Uterus (tissue), 4 donors: ENCODE measurements around the gene HSPBAP1. TPM values are rescaled to one million over a fixed set of nuclear protein-coding genes. Genes with fewer than 3 reads are reported as not detected.

Source experiments
- DNase-seq, 2 donors: peaks; one replicate each; pipeline ENCODE4 v3.0.0-alpha.2; 2019 to 2020
- H3K27ac ChIP-seq, 2 donors: fragments of 200-600 bp; sonication (generic); 1 replicate in 1 of 2; 2 replicates in 1 of 2; pipeline ENCODE4 v1.5.1; 2016 to 2018
- H3K27me3 ChIP-seq, 2 donors: fragments of 200-600 bp; sonication (generic); one replicate each; pipeline ENCODE4 v1.5.1; 2018 to 2019; ENCODE audit warnings: control low read depth in 1 of 2
- H3K36me3 ChIP-seq, 2 donors: fragments of 200-600 bp; sonication (generic); one replicate each; pipeline ENCODE4 v1.5.1; 2019; ENCODE audit warnings: control low read depth in 1 of 2
- H3K4me1 ChIP-seq, 2 donors: fragments of 200-600 bp; sonication (generic); one replicate each; pipeline ENCODE4 v1.5.1; 2018 to 2019; ENCODE audit warnings: control low read depth in 1 of 2
- H3K4me3 ChIP-seq, 2 donors: fragments of 200-600 bp; sonication (generic); 1 replicate in 1 of 2; 2 replicates in 1 of 2; pipeline ENCODE4 v1.5.1; 2018 to 2019; ENCODE audit warnings: mild to moderate bottlenecking in 1 of 2
- H3K9me3 ChIP-seq, 2 donors: fragments of 200-600 bp; sonication (generic); one replicate each; pipeline ENCODE4 v1.5.1; 2019; ENCODE audit warnings: control low read depth in 1 of 2
- POLR2A ChIP-seq, 2 donors: fragments of 450-650 bp; IDR thresholded peaks; one replicate each; pipeline ENCODE4 v1.6.1; 2016; ENCODE audit warnings: antibody characterized with exemption in 2 of 2, mild to moderate bottlenecking in 1 of 2, moderate library complexity in 1 of 2
- intact Hi-C: fragments of 100-400 bp; cut with DNase I; formaldehyde crosslinking; loops from one replicate; pipeline ENCODE4 v1.15.1; 2023; ENCODE audit warnings: low total_unique reads
- total RNA-seq, 4 donors: library from RNA; depleted of rRNA in 3 of 4; stranded (reverse); fragments of >200 nt in 3 of 4; gene quantifications; one replicate each; pipeline versions ENCODE4 v1.1.0 to v1.2.4, GENCODE V29; 2014 to 2023
- TF ChIP-seq, protein P1 (sequence below), 4 experiments: fragments of 200-600 bp in 2 of 4; fragments of 450-650 bp in 2 of 4; sonication (generic) in 2 of 4; IDR thresholded peaks; one replicate each; pipeline ENCODE4 v1.5.1; 2016 to 2019; ENCODE audit warnings: antibody characterized with exemption in 4 of 4, mild to moderate bottlenecking in 2 of 4, moderate library complexity in 1 of 4
- donor health status: DM: yes; HTN: yes; CAD: no.

HSPBAP1 gene
- total RNA-seq, 4 donors from 2014 or later, result 3.1 to 25.9 (median 11.7) TPM

DNA sequence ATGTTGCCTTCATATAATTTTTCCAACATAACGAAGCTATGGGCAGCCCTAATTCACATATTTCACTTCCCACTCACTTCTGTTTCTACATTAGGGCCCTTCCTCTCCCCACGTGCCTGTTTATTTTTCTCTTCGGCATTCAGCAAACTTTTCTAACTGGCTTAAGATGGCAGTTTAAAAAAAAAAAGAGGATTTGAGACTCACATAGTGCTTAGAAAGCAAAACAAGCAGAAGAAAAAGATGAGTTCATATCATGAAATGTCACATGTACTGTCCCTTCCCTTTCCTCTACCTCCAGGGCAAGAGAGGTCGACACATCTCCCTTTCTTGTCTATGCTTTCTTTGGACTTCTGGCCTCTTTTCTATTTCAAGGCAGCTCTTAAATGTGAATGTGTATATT, 31.8 kb upstream of the HSPBAP1 start:
- Histone ChIP-seq H3K27ac (peak overlapping the region in 1 of 2 donors; percentile 53), H3K36me3 (no peaks in the 10 kb centered on the region)
- TF ChIP-seq, protein P1, sequence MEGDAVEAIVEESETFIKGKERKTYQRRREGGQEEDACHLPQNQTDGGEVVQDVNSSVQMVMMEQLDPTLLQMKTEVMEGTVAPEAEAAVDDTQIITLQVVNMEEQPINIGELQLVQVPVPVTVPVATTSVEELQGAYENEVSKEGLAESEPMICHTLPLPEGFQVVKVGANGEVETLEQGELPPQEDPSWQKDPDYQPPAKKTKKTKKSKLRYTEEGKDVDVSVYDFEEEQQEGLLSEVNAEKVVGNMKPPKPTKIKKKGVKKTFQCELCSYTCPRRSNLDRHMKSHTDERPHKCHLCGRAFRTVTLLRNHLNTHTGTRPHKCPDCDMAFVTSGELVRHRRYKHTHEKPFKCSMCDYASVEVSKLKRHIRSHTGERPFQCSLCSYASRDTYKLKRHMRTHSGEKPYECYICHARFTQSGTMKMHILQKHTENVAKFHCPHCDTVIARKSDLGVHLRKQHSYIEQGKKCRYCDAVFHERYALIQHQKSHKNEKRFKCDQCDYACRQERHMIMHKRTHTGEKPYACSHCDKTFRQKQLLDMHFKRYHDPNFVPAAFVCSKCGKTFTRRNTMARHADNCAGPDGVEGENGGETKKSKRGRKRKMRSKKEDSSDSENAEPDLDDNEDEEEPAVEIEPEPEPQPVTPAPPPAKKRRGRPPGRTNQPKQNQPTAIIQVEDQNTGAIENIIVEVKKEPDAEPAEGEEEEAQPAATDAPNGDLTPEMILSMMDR (IDR thresholded peaks at IDR 0.05), result no peak
- TF ChIP-seq POLR2A (IDR thresholded peaks at IDR 0.05), result no peak

GRCh38 chr3:122824465-122825381, 31.1 kb upstream of the HSPBAP1 start:
- intact Hi-C loops, result no loop called here
- no peak for DNase-seq
- H3K4me1 ChIP-seq, result no peaks in the 10 kb centered on the region
- no peaks in the 10 kb centered on the region for H3K36me3 ChIP-seq
- TF ChIP-seq, protein P1 (IDR thresholded peaks at IDR 0.05), result no peak
- TF ChIP-seq POLR2A (IDR thresholded peaks at IDR 0.05), result no peak
- no peaks in the 10 kb centered on the region for H3K27me3 ChIP-seq
- no peaks in the 10 kb centered on the region for H3K9me3 ChIP-seq
- H3K27ac ChIP-seq, result peak overlapping the region; percentile 20 to 53
- H3K4me3 ChIP-seq, result no peak overlapping the region

More for the DNA sequence above, 31.8 kb upstream of the HSPBAP1 start:
- H3K4me1 ChIP-seq, result no peaks in the 10 kb centered on the region
- H3K9me3 ChIP-seq, result no peaks in the 10 kb centered on the region
- no peak for DNase-seq
- intact Hi-C loops, result no loop called here
- H3K27me3 ChIP-seq, result no peaks in the 10 kb centered on the region
- no peak overlapping the region for H3K4me3 ChIP-seq

DNA sequence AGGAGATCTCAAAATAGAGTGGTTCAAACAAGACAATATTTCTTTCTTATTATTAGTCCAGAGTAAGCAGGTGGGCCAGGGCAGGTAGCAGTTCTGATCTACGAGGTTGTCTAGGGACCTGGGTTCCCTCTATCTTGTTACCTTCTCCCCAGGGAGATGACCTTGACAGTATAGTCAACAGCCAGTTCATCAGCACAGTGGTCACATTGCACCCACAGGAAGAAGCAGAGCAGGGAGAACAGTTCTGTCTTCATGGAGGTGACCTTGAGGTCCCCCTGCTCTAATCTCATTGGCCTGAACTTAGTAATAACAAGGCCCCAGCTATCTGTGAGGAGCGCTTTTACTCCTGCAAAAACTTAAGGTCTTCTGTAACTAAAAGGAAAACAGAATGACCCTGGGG, 23.0 kb upstream of the HSPBAP1 start:
- DNase-seq, result no peak
- Histone ChIP-seq H3K27me3 (no peaks in the 10 kb centered on the region), H3K4me3 (no peak overlapping the region), H3K36me3 (no peaks in the 10 kb centered on the region), H3K9me3 (no peaks in the 10 kb centered on the region), H3K4me1 (no peaks in the 10 kb centered on the region), H3K27ac (no peak overlapping the region)
- TF ChIP-seq, protein P1 (IDR thresholded peaks at IDR 0.05), result no peak
- no peak for TF ChIP-seq POLR2A (IDR thresholded peaks at IDR 0.05)
- intact Hi-C loops, result no loop called here

DNA sequence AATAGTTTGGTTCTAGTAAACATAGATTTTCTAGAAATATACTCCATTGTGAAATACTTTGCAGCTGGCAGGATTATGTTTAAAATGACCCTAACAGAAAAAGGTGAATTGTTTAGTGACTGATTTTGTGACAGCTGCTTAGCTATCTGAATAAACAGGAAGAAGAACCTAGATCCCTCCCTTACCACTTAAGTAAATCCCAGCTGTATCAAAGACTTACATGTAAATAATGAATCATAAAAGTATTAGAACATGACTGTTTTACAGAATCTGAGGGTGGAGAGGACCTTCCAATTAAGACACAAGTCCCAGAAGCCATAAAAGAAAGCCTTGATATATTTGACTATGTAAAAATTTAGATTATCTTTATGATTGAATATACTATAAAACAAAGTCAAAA, 17.1 kb upstream of the HSPBAP1 start:
- no peaks in the 10 kb centered on the region for H3K36me3 ChIP-seq
- no peaks in the 10 kb centered on the region for H3K27me3 ChIP-seq
- H3K4me1 ChIP-seq, result no peaks in the 10 kb centered on the region
- no peak overlapping the region for H3K4me3 ChIP-seq
- no peak overlapping the region for H3K27ac ChIP-seq
- TF ChIP-seq POLR2A (IDR thresholded peaks at IDR 0.05), result no peak
- TF ChIP-seq, protein P1 (IDR thresholded peaks at IDR 0.05), result no peak
- no peak for DNase-seq
- no peaks in the 10 kb centered on the region for H3K9me3 ChIP-seq
- intact Hi-C loops, result no loop called here

GRCh38 chr3:122803977-122804376, 10.3 kb upstream of the HSPBAP1 start:
- no peak for DNase-seq
- Histone ChIP-seq H3K27ac (no peak overlapping the region), H3K4me3 (no peak overlapping the region), H3K9me3 (no peaks in the 10 kb centered on the region), H3K4me1 (no peaks in the 10 kb centered on the region), H3K27me3 (no peaks in the 10 kb centered on the region), H3K36me3 (no peaks in the 10 kb centered on the region)
- intact Hi-C loops, result no loop called here
- TF ChIP-seq, protein P1 (IDR thresholded peaks at IDR 0.05), result no peak
- TF ChIP-seq POLR2A (IDR thresholded peaks at IDR 0.05), result no peak
